NCI-H510A (cell line): ENCODE data around the gene COL27A1.

Experiments
- DNase-seq: peaks from one replicate; lab custom pipeline; 2025; lab: John Stamatoyannopoulos, UW

COL27A1 gene

GRCh38 chr9:114227288-114228015 lies 72.1 kb downstream of the COL27A1 start:
- no peak for DNase-seq

GRCh38 chr9:114228016-114228808 lies 72.9 kb downstream of the COL27A1 start:
- DNase-seq = no peak

DNA sequence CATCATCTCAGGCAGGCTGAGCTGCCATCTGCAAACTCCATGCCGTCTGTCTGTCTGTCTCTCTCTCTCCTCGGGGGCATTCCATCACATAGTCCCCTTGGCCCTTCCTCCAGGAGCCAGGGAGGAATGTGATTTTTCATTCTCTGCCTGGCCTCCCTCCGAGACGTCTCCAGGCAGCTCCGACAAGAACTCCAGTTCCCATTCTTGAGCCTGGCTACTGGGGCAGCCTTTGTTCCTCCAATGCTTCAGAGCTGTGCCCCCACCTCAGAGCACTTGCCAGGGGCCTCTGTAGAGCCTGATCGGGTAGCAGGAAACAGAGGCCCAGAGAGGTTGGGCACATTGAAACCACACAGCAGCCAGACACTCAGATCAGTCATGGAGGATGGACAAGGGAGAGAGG lies 74.0 kb downstream of the COL27A1 start:
- DNase-seq = no peak

GRCh38 chr9:114230068-114230467 lies 74.7 kb downstream of the COL27A1 start:
- no peak for DNase-seq

GRCh38 chr9:114231273-114231672 lies 75.9 kb downstream of the COL27A1 start:
- no peak for DNase-seq

GRCh38 chr9:114231719-114232449 lies 76.5 kb downstream of the COL27A1 start:
- DNase-seq = no peak

DNA sequence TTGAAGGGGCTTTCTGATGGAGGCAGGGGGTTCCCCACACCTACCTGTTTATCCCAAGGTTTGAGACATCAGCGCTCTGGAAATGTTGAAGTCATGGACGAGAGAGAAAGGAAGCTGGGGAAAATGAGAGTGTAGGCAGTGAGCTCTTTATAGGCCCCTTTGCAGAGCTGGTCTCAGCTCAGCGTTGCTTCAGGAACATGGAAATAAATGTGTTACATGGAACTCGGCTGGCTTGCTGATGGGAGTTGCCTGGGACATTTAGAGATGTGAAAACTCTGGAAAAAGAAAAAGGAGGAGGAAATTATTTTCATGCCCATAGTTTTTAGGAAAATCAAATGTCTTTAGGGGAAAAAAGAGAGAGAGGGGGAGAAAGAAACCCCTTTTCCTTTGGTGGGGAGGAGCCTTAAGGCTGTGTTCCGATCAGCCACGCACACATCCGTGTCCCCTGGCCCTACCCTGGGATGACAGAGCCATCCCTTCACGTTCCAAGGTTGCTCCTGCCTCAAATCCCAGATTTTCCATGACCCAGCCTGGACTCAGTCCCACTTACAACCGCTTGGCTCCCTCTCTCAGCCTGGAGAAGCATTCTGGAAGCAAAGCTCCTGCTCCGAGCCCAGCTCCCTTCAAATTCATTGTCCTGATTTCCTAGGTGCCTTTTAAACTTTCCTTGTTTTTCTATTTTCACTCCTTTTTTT lies 78.3 kb downstream of the COL27A1 start:
- DNase-seq = no peak

- no peak for DNase-seq
These were observed 79.8 kb downstream of the COL27A1 start for GRCh38 chr9:114235033-114235661.

- no peak for DNase-seq
These were observed 81.2 kb downstream of the COL27A1 start for GRCh38 chr9:114236391-114237138.

DNA sequence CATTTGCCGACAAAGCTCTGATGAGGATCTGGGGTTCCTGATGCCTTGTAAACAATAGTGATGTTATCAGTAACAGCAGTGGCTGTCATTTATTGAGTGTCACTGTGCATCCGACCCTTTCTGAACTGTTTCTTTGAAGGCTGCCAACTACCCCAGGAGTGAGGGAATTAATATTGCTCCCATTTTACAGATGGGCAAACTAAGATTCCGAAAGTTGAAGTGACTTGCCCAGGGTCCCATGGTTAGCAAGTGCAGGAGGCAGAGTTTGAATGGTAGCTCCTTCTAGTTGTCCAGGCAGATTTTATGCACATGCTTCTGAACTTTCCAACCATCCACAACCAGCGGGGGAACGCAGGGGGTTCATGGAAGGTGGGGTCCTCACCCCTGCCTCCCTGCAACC lies 81.9 kb downstream of the COL27A1 start:
- DNase-seq = no peak

DNA sequence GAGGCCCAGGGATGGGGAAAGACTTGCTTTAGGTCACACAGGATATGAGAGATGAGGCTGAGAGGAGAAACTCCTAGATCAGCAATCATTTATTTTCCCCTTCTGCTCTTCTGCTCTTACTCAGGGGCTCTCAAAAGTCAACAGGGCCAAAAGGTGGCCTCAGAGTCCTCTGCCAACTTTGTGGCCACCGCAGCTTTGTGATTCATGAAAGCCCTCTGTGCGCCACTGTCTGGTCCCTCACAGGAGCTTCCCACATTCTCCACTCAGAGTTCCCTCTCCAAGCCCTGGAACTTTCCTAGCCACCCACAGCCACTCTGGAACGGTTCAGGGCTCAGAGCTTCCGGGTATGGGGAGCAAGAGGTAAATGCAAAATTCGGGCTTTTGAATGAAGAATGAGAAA lies 82.4 kb downstream of the COL27A1 start:
- DNase-seq = no peak

GRCh38 chr9:114238472-114238871 lies 83.1 kb downstream of the COL27A1 start:
- no peak for DNase-seq

DNA sequence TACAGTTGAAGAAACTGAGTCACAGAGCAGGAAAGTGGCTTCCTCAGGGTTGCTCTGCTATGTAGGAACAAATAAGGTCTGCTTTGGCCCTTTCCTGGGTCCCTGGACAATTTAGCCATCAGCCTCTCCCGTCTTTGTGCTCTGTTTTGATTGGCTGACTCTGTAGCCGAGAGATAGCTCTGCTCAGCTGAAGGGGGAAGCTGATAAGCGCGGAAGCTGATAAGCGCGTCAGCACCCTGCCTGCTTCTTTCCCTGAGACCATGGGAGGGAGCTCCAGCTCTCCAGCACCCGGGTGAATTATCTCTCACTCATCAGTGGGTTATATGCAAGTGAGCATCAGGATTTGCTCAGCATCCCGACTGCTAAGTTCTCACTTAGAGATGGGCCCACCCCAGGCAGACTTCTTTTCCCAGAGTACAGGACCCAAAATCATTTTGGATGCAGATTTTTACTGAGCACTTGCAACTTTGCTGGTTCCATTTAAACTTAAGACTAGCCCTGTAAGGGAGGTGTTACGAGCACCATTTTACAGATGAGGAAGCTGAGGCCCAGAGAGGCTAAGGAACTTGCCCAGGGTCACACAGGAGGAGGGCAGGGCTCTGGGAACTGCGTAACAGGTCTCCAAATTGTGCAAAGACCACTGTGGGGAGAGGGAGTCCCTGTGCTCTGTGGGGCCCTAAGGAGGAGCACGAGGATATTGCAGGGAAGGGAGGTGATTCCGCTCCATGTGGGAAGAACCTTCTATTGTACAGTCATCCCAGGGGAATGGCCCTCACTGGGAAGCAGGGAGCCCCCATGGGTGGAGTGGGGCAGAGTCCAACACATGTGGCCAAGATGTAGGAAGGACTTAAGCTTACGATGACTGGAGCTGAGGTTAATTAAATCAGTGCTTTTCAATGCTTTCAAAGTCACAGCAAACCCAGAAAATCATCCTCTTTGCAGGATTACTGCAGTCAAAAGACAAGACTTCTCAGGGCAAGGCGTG lies 83.8 kb downstream of the COL27A1 start:
- DNase-seq = no peak

GRCh38 chr9:114240216-114240615 lies 84.9 kb downstream of the COL27A1 start:
- DNase-seq = no peak

- DNase-seq = no peak
These were observed 85.6 kb downstream of the COL27A1 start for GRCh38 chr9:114240647-114241558.

DNA sequence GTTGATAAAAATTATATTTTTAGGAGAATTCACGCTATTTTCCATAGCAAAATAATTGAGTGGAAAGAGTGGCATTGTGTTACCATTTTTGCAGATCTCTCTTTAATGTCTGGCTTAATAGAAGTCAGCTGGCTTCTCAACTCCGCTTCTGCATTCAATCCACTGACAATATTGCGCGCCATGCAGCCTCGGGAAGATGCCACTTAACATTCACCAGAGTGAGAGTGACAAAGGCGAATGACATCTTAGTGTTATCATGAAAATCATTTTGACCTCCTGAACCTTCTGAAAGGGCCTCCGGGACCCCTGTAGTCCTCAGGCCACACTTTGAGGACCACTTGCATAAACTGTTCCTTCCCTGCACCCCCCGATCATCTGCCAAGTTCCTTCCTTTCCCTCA lies 87.5 kb downstream of the COL27A1 start:
- DNase-seq = no peak

DNA sequence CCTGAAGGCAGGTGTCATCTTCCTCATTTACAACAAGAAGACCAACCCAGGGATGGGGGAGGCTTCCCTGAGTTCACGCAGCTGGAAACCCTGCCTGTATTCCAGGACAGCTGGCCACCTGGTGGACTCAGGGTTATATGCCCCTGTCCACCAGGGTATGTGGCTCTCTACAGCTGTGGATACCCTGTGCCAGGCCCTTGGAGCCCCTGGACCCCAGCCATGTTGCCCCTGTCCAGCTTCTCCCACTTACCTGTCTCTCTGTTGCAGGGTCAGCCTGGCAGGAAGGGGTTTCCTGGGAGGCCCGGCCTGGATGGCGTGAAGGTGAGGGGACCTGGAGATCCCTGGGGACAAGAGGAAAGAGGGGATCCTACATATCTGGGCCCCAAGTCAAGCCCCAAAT lies 87.9 kb downstream of the COL27A1 start:
- DNase-seq = no peak

- no peak for DNase-seq
These were observed 89.2 kb downstream of the COL27A1 start for GRCh38 chr9:114244570-114244969.

GRCh38 chr9:114246558-114246957 lies 91.2 kb downstream of the COL27A1 start:
- DNase-seq = no peak
